A673 (cell line): ENCODE measurements around the gene RGL3.
"Not testable (repeated sequence)": the region's sequence is repeated elsewhere in the genome, so short reads cannot be mapped to it uniquely, and the experiment has no call there.

Experiments used
- CTCF ChIP-seq: fragments of 300-800, 200-600 bp; sonication (generic); conservative IDR thresholded peaks from 2 replicates; pipeline ENCODE4 v1.5.1; 2017; ENCODE audit warnings: low read depth, mild to moderate bottlenecking, antibody characterized with exemption, low read length, moderate library complexity, mixed read lengths
- EZH2 ChIP-seq: fragments of 200-600 bp; sonication (generic); IDR thresholded peaks from 2 replicates; pipeline ENCODE4 v1.6.1; 2017; ENCODE audit warnings: borderline replicate concordance, low read depth, mild to moderate bottlenecking, mixed read lengths, antibody characterized with exemption, low read length; ENCODE audit not compliant: poor library complexity, severe bottlenecking

GRCh38 chr19:11379269-11379845 is 39.8 kb downstream of the RGL3 start:
- not testable (repeated sequence) for TF ChIP-seq CTCF, EZH2
